Fibroblast of lung (primary cell): ENCODE measurements around the gene RNF32. TPM values are rescaled to one million over a fixed set of nuclear protein-coding genes. Genes with fewer than 3 reads are reported as not detected.

Source experiments
- DNase-seq, 2 donors: peaks; one replicate each; pipeline versions ENCODE4 v3.0.0 to v3.0.0-alpha.2; 2010; ENCODE audit warnings: low read depth in 2 of 2
- H2AFZ ChIP-seq: 2 replicates; pipeline ENCODE4 v1.5.1; 2012; ENCODE audit warnings: low read length, control low read depth, inconsistent platforms
- H3K27ac ChIP-seq: 2 replicates; pipeline ENCODE4 v1.5.1; 2011; ENCODE audit warnings: low read length, control low read depth; ENCODE audit not compliant: insufficient read depth
- H3K27me3 ChIP-seq: 2 replicates; pipeline ENCODE4 v1.5.1; 2011; ENCODE audit warnings: mild to moderate bottlenecking, low read length; ENCODE audit not compliant: control insufficient read depth, insufficient read depth
- H3K36me3 ChIP-seq: 2 replicates; pipeline ENCODE4 v1.5.1; 2011; ENCODE audit warnings: low read length; ENCODE audit not compliant: control insufficient read depth, insufficient read depth
- H3K4me1 ChIP-seq: 2 replicates; pipeline ENCODE4 v1.5.1; 2011; ENCODE audit warnings: low read length; ENCODE audit not compliant: control insufficient read depth, insufficient read depth; ENCODE audit errors: extremely low read depth
- H3K4me2 ChIP-seq: 2 replicates; pipeline ENCODE4 v1.5.1; 2011; ENCODE audit warnings: low read length, control low read depth; ENCODE audit not compliant: insufficient read depth; ENCODE audit errors: extremely low read depth
- H3K4me3 ChIP-seq, 4 experiments: fragments of 200-600 bp in 1 of 4; sonication (generic) in 1 of 4; replicated peaks in 1 of 4; 2 replicates each; pipeline ENCODE4 v1.5.1; 2011 to 2016; ENCODE audit warnings: low read length in 4 of 4, low read depth in 3 of 4, mild to moderate bottlenecking in 3 of 4, control low read depth in 2 of 4, inconsistent platforms in 1 of 4, mixed read lengths in 1 of 4; ENCODE audit not compliant: insufficient read depth in 1 of 4; ENCODE audit errors: control extremely low read depth in 1 of 4
- H3K79me2 ChIP-seq: 2 replicates; pipeline ENCODE4 v1.5.1; 2012; ENCODE audit warnings: mild to moderate bottlenecking, low read length, inconsistent platforms; ENCODE audit not compliant: control insufficient read depth, insufficient read depth
- H3K9ac ChIP-seq: 2 replicates; pipeline ENCODE4 v1.5.1; 2011; ENCODE audit warnings: mild to moderate bottlenecking, low read length, control low read depth; ENCODE audit not compliant: insufficient read depth
- H3K9me3 ChIP-seq: 2 replicates; pipeline ENCODE4 v1.5.1; 2012; ENCODE audit warnings: low read depth, low read length; ENCODE audit not compliant: control insufficient read depth, insufficient read depth
- H4K20me1 ChIP-seq: 2 replicates; pipeline ENCODE4 v1.5.1; 2011; ENCODE audit warnings: low read length; ENCODE audit not compliant: control insufficient read depth, insufficient read depth; ENCODE audit errors: extremely low read depth
- CTCF ChIP-seq, 2 donors: IDR thresholded peaks in 1 of 2; conservative IDR thresholded peaks in 1 of 2; 1 replicate in 1 of 2; 2 replicates in 1 of 2; pipeline ENCODE4 v1.5.1; 2011 to 2012; ENCODE audit warnings: low read length in 2 of 2, control low read depth in 1 of 2, inconsistent platforms in 1 of 2, low read depth in 1 of 2, mild to moderate bottlenecking in 1 of 2
- EZH2 ChIP-seq: IDR thresholded peaks from 2 replicates; pipeline ENCODE4 v1.5.1; 2012; ENCODE audit warnings: low read length, control low read depth, mild to moderate bottlenecking; ENCODE audit errors: missing control alignments
- polyA plus RNA-seq, 2 donors: library from polyadenylated mRNA; depleted of rRNA in 1 of 2; stranded (reverse) in 1 of 2; unstranded in 1 of 2; fragments of >200 nt; gene quantifications; 2 replicates each; pipeline ENCODE4 v1.2.1, GENCODE V29; 2011 to 2012; ENCODE audit warnings: missing spikeins in 1 of 2
- total RNA-seq: library from RNA; depleted of rRNA; stranded (reverse); fragments of >200 nt; gene quantifications from 2 replicates; pipeline ENCODE4 v1.2.1, GENCODE V29; 2014

RNF32 gene
- total and polyA plus RNA-seq, 2 donors (not counting 1 experiment from before 2014, with no cell fraction given), result 0.91 to 2.8 TPM

DNA sequence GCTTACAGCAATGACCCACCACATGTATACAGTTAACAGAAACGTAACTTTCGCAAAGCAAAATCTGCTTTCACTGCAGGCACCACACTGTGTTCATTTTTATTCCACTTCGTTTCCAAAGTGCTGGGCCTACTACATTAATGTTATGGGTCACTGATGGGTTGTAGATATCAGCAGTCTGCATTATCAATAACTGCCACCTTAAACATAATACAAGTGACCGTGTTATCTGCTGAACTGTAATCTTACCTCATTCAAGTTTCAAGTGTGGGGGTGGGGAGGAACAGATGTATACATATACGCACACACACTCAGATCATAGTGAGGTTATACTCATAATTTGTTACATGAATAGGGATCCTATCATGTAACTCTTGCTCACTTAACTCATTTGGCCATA, 21.1 kb downstream of the RNF32 start:
- H3K4me2 ChIP-seq, result no peak overlapping the region
- no peaks in the 10 kb centered on the region for H3K27me3 ChIP-seq
- TF ChIP-seq CTCF (conservative IDR thresholded peaks at IDR 0.05 in 1 of 2, IDR thresholded peaks at IDR 0.05 in 1 of 2; ENCODE audit: low read depth in 1 of 2, low read length in 2 of 2), result no peak
- TF ChIP-seq EZH2, result no peak
- no peak overlapping the region for H3K9ac ChIP-seq
- no peak overlapping the region for H2AFZ ChIP-seq
- no peaks in the 10 kb centered on the region for H3K36me3 ChIP-seq
- H4K20me1 ChIP-seq, result no peaks in the 10 kb centered on the region
- no peak overlapping the region for H3K27ac ChIP-seq
- DNase-seq, result no peak
- no peaks in the 10 kb centered on the region for H3K4me1 ChIP-seq
- H3K9me3 ChIP-seq, result no peaks in the 10 kb centered on the region
- H3K4me3 ChIP-seq, result no peak overlapping the region
- H3K79me2 ChIP-seq, result no peaks in the 10 kb centered on the region

- no peak overlapping the region for H3K4me2 ChIP-seq
- H4K20me1 ChIP-seq, result no peaks in the 10 kb centered on the region
- no peaks in the 10 kb centered on the region for H3K9me3 ChIP-seq
- H2AFZ ChIP-seq, result no peak overlapping the region
- H3K4me3 ChIP-seq, result no peak overlapping the region
- H3K27me3 ChIP-seq, result no peaks in the 10 kb centered on the region
- no peak for DNase-seq
- H3K4me1 ChIP-seq, result no peaks in the 10 kb centered on the region
- no peaks in the 10 kb centered on the region for H3K36me3 ChIP-seq
- no peak overlapping the region for H3K27ac ChIP-seq
- no peaks in the 10 kb centered on the region for H3K79me2 ChIP-seq
- no peak overlapping the region for H3K9ac ChIP-seq
- TF ChIP-seq EZH2 (no peak), CTCF (conservative IDR thresholded peaks at IDR 0.05 in 1 of 2, IDR thresholded peaks at IDR 0.05 in 1 of 2; ENCODE audit: low read depth in 1 of 2, low read length in 2 of 2) (no peak)
Measured at GRCh38 chr7:156662277-156662676, 21.7 kb downstream of the RNF32 start.

- TF ChIP-seq EZH2 (no peak), CTCF (conservative IDR thresholded peaks at IDR 0.05 in 1 of 2, IDR thresholded peaks at IDR 0.05 in 1 of 2; ENCODE audit: low read depth in 1 of 2, low read length in 2 of 2) (no peak)
- H3K9me3 ChIP-seq, result no peaks in the 10 kb centered on the region
- H3K4me1 ChIP-seq, result no peaks in the 10 kb centered on the region
- H3K27ac ChIP-seq, result no peak overlapping the region
- H2AFZ ChIP-seq, result no peak overlapping the region
- no peak overlapping the region for H3K4me3 ChIP-seq
- peak in 1 of 2 donors; percentile 31 for DNase-seq
- H3K27me3 ChIP-seq, result no peaks in the 10 kb centered on the region
- no peaks in the 10 kb centered on the region for H4K20me1 ChIP-seq
- no peak overlapping the region for H3K4me2 ChIP-seq
- H3K79me2 ChIP-seq, result no peaks in the 10 kb centered on the region
- H3K36me3 ChIP-seq, result no peaks in the 10 kb centered on the region
- H3K9ac ChIP-seq, result no peak overlapping the region
Measured at GRCh38 chr7:156665101-156665500, 24.5 kb downstream of the RNF32 start.
